Measurements from ENCODE around the gene BTBD19.
"Not testable (repeated sequence)": the region's sequence is repeated elsewhere in the genome, so short reads cannot be mapped to it uniquely, and the experiment has no call there.

Gene BTBD19

GRCh38 chr1:44811234-44811633 lies 2.9 kb downstream of the BTBD19 start:
- no peaks in the 10 kb centered on the region for H3K27me3 ChIP-seq
- no peaks in the 10 kb centered on the region for H3K9me3 ChIP-seq
- peaks cover 10% of the 10 kb centered on the region for H3K36me3 ChIP-seq
- peaks cover 56 to 70% of the 10 kb centered on the region in 2 experiments for H3K4me1 ChIP-seq (ENCODE audit: control insufficient read depth in 1 of 2, insufficient read depth in 1 of 2, low read depth in 1 of 2, low read length in 1 of 2)
- no peak overlapping the region for H3K4me3 ChIP-seq (ENCODE audit: low read depth in 1 of 2, low read length in 1 of 2)
- H3K27ac ChIP-seq: peak overlapping the region; percentile 26
- TF ChIP-seq CTCF (IDR thresholded peaks at IDR 0.05): no peak

GRCh38 chr1:44812822-44813543 lies 4.7 kb downstream of the BTBD19 start:
- no peaks in the 10 kb centered on the region for H3K27me3 ChIP-seq
- no peaks in the 10 kb centered on the region for H3K36me3 ChIP-seq
- TF ChIP-seq CTCF (IDR thresholded peaks at IDR 0.05): no peak
- H3K27ac ChIP-seq: peak overlapping the region; percentile 78
- H3K4me1 ChIP-seq (ENCODE audit: control insufficient read depth in 1 of 2, insufficient read depth in 1 of 2, low read depth in 1 of 2, low read length in 1 of 2): peaks cover 39 to 52% of the 10 kb centered on the region in 2 experiments
- no peaks in the 10 kb centered on the region for H3K9me3 ChIP-seq
- peak overlapping the region; percentile 62 to 69 for H3K4me3 ChIP-seq (ENCODE audit: low read depth in 1 of 2, low read length in 1 of 2)

DNA sequence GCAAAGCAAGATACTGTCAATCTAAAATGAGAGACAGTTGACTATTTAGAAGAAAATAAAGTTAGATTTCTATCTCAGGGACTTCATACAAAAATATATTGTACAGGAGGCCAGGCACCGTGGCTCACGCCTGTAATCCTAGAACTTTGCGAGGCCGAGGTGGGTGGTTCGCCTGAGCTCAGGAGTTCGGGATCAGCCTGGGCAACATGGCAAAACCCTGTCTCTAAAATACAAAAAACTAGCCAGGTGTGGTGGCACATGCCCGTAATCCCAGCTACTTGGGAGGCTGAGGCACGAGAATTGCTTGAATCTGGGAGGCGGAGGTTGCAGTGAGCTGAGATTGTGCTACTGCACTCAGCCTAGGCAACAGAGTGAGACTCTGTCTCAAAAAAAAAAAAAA lies 7.6 kb downstream of the BTBD19 start:
- H3K4me3 ChIP-seq (ENCODE audit: low read depth in 1 of 2, low read length in 1 of 2); H3K27ac ChIP-seq; H3K36me3 ChIP-seq; H3K27me3 ChIP-seq; H3K9me3 ChIP-seq: not testable (repeated sequence)
- peaks cover 26 to 39% of the 10 kb centered on the region in 2 experiments for H3K4me1 ChIP-seq (ENCODE audit: control insufficient read depth in 1 of 2, insufficient read depth in 1 of 2, low read depth in 1 of 2, low read length in 1 of 2)

DNA sequence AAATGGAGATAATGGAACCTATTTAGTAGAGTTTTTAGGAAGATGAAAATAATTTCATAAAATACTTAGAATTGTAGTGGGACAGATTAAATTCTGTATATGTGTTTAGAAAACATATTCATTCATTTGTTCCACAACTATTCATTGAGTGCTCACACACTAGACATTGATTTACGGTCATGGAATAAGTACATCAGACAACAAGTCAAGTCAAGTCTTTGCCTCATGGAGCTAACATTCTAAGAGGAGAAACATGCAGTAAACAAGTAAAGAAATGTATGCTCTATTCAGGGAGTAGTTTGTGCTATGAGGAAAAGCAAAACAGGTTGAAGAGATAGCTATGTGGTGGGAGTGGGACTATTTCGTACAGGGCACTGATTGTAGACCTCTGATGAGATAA lies 9.0 kb downstream of the BTBD19 start:
- no peaks in the 10 kb centered on the region for H3K36me3 ChIP-seq
- H3K4me3 ChIP-seq (ENCODE audit: low read depth in 1 of 2, low read length in 1 of 2): no peak overlapping the region
- peaks cover 25 to 32% of the 10 kb centered on the region in 2 experiments for H3K4me1 ChIP-seq (ENCODE audit: control insufficient read depth in 1 of 2, insufficient read depth in 1 of 2, low read depth in 1 of 2, low read length in 1 of 2)
- no peaks in the 10 kb centered on the region for H3K27me3 ChIP-seq
- no peaks in the 10 kb centered on the region for H3K9me3 ChIP-seq
- TF ChIP-seq CTCF (IDR thresholded peaks at IDR 0.05): no peak
- no peak overlapping the region for H3K27ac ChIP-seq

DNA sequence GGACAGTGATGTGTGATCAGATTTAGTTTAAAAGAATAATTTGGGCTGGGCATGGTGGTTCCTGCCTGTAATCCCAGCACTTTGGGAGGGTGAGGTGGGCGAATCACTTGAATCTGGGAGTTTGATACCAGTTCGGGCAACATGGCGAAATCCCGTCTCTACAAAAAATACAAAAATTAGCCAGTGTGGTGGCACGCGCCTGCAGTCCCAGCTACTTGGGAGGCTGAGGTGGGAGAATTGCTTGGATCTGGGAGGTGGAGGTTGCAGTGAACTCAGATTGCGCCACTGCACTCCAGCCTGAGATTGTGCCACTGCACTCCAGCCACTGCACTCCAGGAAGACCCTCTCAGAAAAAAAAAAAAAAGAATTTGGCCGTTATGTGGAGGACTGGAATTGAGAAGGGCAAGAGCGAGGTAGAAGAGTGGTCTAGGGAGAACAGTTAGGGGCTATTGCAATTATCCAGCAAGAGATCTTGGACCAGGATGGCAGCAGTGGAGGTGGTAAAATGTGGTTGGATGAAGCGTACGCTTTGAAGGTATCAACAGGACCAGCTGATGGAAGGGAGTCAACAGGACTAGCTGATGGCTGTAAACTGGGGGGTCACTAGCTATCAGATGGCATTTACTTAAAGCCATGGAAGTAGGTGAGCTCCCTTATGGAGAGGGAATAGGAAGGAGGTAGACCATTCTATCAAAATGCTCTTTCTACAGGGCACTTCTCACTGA lies 9.6 kb downstream of the BTBD19 start:
- Histone ChIP-seq H3K4me1 (ENCODE audit: control insufficient read depth in 1 of 2, insufficient read depth in 1 of 2, low read depth in 1 of 2, low read length in 1 of 2) (peaks cover 24 to 31% of the 10 kb centered on the region in 2 experiments), H3K36me3 (no peaks in the 10 kb centered on the region), H3K9me3 (no peaks in the 10 kb centered on the region), H3K27me3 (no peaks in the 10 kb centered on the region), H3K27ac (peak overlapping the region; percentile 92), H3K4me3 (ENCODE audit: low read depth in 1 of 2, low read length in 1 of 2) (no peak overlapping the region)
- TF ChIP-seq CTCF (IDR thresholded peaks at IDR 0.05): no peak

DNA sequence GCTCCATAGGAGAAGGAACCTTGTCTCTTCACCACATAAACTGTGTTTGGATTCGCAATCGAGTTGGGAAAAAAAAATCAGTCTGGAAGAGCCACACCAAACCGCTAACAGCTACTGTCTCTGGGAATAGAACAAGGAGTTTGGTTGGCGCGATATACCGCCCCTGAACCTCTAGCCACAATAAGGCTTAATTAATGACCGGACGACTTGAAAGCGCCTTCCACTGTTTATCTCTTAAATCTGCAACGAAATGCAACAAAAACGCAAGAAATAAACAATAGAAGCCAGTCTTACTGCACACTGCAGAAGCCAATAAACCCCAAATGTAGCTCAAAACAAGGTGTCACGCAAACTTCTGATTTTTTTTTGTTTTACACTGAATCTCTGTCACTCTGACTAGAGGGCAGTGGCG lies 10.9 kb downstream of the BTBD19 start:
- no peak for TF ChIP-seq CTCF (IDR thresholded peaks at IDR 0.05)
- H3K27ac ChIP-seq: peak overlapping the region; percentile 92
- peaks cover 16 to 18% of the 10 kb centered on the region in 2 experiments for H3K4me1 ChIP-seq (ENCODE audit: control insufficient read depth in 1 of 2, insufficient read depth in 1 of 2, low read depth in 1 of 2, low read length in 1 of 2)
- H3K27me3 ChIP-seq: no peaks in the 10 kb centered on the region
- H3K36me3 ChIP-seq: no peaks in the 10 kb centered on the region
- peak overlapping the region; percentile 66 to 75 for H3K4me3 ChIP-seq (ENCODE audit: low read depth in 1 of 2, low read length in 1 of 2)
- H3K9me3 ChIP-seq: no peaks in the 10 kb centered on the region
